Neuronal stem cell (in vitro differentiated cells): ENCODE measurements around the gene PAPPA.

Source experiments
- DNase-seq: peaks from one replicate; pipeline ENCODE4 v3.0.0-alpha.2; 2013; ENCODE audit warnings: low spot score
- H2AFZ ChIP-seq: one replicate; pipeline ENCODE4 v1.6.1; 2013; ENCODE audit warnings: mild to moderate bottlenecking, low read length, inconsistent platforms
- H2AK5ac ChIP-seq: 2 replicates; pipeline ENCODE4 v1.6.1; 2013; ENCODE audit warnings: low read depth, mild to moderate bottlenecking, inconsistent platforms, low read length, moderate library complexity, mixed read lengths
- H2BK120ac ChIP-seq: 2 replicates; pipeline ENCODE4 v1.6.1; 2013; ENCODE audit warnings: low read depth, mild to moderate bottlenecking, inconsistent platforms, low read length, moderate library complexity, mixed read lengths
- H2BK12ac ChIP-seq: one replicate; pipeline ENCODE4 v1.6.1; 2013; ENCODE audit warnings: low read length, inconsistent platforms
- H2BK15ac ChIP-seq: 2 replicates; pipeline ENCODE4 v1.6.1; 2013; ENCODE audit warnings: mild to moderate bottlenecking, low read length, inconsistent platforms, mixed read lengths
- H2BK5ac ChIP-seq: one replicate; pipeline ENCODE4 v1.6.1; 2013; ENCODE audit warnings: inconsistent platforms, mild to moderate bottlenecking, low read length, moderate library complexity
- H3K14ac ChIP-seq: one replicate; pipeline ENCODE4 v1.6.1; 2013; ENCODE audit warnings: low read length, inconsistent platforms
- H3K18ac ChIP-seq: 2 replicates; pipeline ENCODE4 v1.6.1; 2013; ENCODE audit warnings: low read length, inconsistent platforms
- H3K23ac ChIP-seq: 2 replicates; pipeline ENCODE4 v1.6.1; 2013; ENCODE audit warnings: low read depth, mild to moderate bottlenecking, mixed read lengths, low read length, inconsistent platforms; ENCODE audit not compliant: poor library complexity
- H3K27ac ChIP-seq: replicated peaks from 3 replicates; pipeline ENCODE4 v1.5.1; 2013; ENCODE audit warnings: low read length, inconsistent platforms
- H3K27me3 ChIP-seq, 3 experiments: 2 replicates each; pipeline ENCODE4 v1.6.1; 2013; ENCODE audit warnings: low read length in 3 of 3, mild to moderate bottlenecking in 2 of 3, inconsistent platforms in 1 of 3, low read depth in 1 of 3, mixed read lengths in 1 of 3, moderate library complexity in 1 of 3; ENCODE audit not compliant: control insufficient read depth in 3 of 3, insufficient read depth in 3 of 3
- H3K36me3 ChIP-seq, 2 donors: replicated peaks in 1 of 2; 2 replicates each; pipeline ENCODE4 v1.6.1; 2013; ENCODE audit warnings: low read length in 2 of 2; ENCODE audit not compliant: control insufficient read depth in 2 of 2, insufficient read depth in 2 of 2
- H3K4ac ChIP-seq: 2 replicates; pipeline ENCODE4 v1.6.1; 2013; ENCODE audit warnings: inconsistent platforms, mild to moderate bottlenecking, low read length, moderate library complexity
- H3K4me1 ChIP-seq, 2 donors: 1 replicate in 1 of 2; 2 replicates in 1 of 2; pipeline ENCODE4 v1.6.1; 2013; ENCODE audit warnings: low read length in 2 of 2, low read depth in 1 of 2; ENCODE audit not compliant: control insufficient read depth in 2 of 2, insufficient read depth in 1 of 2
- H3K4me2 ChIP-seq: one replicate; pipeline ENCODE4 v1.6.1; 2013; ENCODE audit warnings: mild to moderate bottlenecking, low read length, inconsistent platforms; ENCODE audit not compliant: insufficient read depth, poor library complexity, severe bottlenecking
- H3K4me3 ChIP-seq, 2 donors: 2 replicates each; pipeline ENCODE4 v1.5.1; 2013; ENCODE audit warnings: low read length in 2 of 2, mild to moderate bottlenecking in 2 of 2, inconsistent platforms in 1 of 2, moderate library complexity in 1 of 2
- H3K79me1 ChIP-seq: one replicate; pipeline ENCODE4 v1.6.1; 2013; ENCODE audit warnings: low read depth, mild to moderate bottlenecking, inconsistent platforms, low read length, moderate library complexity
- H3K9ac ChIP-seq: one replicate; pipeline ENCODE4 v1.6.1; 2013; ENCODE audit warnings: mild to moderate bottlenecking, low read depth, low read length, inconsistent platforms; ENCODE audit not compliant: poor library complexity
- H3K9me3 ChIP-seq, 2 donors: replicated peaks in 1 of 2; 2 replicates each; pipeline versions ENCODE3 to v1.6.1; 2013; ENCODE audit warnings: low read length in 2 of 2, mild to moderate bottlenecking in 2 of 2, inconsistent platforms in 1 of 2, low read depth in 1 of 2, mixed read lengths in 1 of 2, moderate library complexity in 1 of 2; ENCODE audit not compliant: control insufficient read depth in 2 of 2, insufficient read depth in 1 of 2
- H4K8ac ChIP-seq: one replicate; pipeline ENCODE4 v1.6.1; 2013; ENCODE audit warnings: low read depth, mild to moderate bottlenecking, inconsistent platforms, low read length, moderate library complexity
- H4K91ac ChIP-seq: one replicate; pipeline ENCODE4 v1.6.1; 2013; ENCODE audit warnings: low read length, low read depth, mild to moderate bottlenecking, inconsistent platforms; ENCODE audit not compliant: poor library complexity
- WGBS, 2 donors: extraction: QIAGEN DNeasy Blood & Tissue Kit; methylation state at CpG; one replicate each; pipeline ENCODE4 v1.1.7; 2013; ENCODE audit warnings: missing lambda C conversion rate in 2 of 2, mixed read lengths in 1 of 2; ENCODE audit not compliant: insufficient read length in 2 of 2, insufficient replicate concordance in 1 of 2; ENCODE audit errors: extremely low coverage in 2 of 2; 5-methylcytosine and 5-hydroxymethylcytosine counted together

Gene PAPPA

GRCh38 chr9:116182876-116183275 is 29.3 kb downstream of the PAPPA start:
- WGBS, 2 donors = no CpG with 5 or more reads among the region's 5 CpGs
- Histone ChIP-seq H3K9ac (no peak overlapping the region), H3K4me1 (peaks cover 0 to 7% of the 10 kb centered on the region in 2 donors), H3K4me3 (no peak overlapping the region), H3K18ac (no peak overlapping the region), H4K8ac (no peak overlapping the region), H4K91ac (no peak overlapping the region), H2AK5ac (no peak overlapping the region), H3K36me3 (peaks cover 0 to 12% of the 10 kb centered on the region in 2 donors), H3K27ac (no peak overlapping the region), H2BK5ac (no peak overlapping the region), H3K4me2 (no peak overlapping the region), H2BK15ac (no peak overlapping the region), H3K4ac (no peak overlapping the region), H2BK12ac (no peak overlapping the region), H3K27me3 (no peaks in the 10 kb centered on the region), H3K9me3 (peaks cover 1 to 8% of the 10 kb centered on the region in 2 donors), H3K14ac (no peak overlapping the region), H3K79me1 (no peaks in the 10 kb centered on the region), H2AFZ (no peak overlapping the region), H2BK120ac (no peak overlapping the region), H3K23ac (no peak overlapping the region)
- DNase-seq = no peak

GRCh38 chr9:116187570-116188170 is 34.1 kb downstream of the PAPPA start:
- no peak overlapping the region for H3K4me3 ChIP-seq
- H3K4me2 ChIP-seq = no peak overlapping the region
- no peak overlapping the region for H4K91ac ChIP-seq
- H2BK120ac ChIP-seq = no peak overlapping the region
- no peaks in the 10 kb centered on the region for H3K27me3 ChIP-seq
- H3K4ac ChIP-seq = no peak overlapping the region
- peak overlapping the region; percentile 1 for H3K9ac ChIP-seq
- H3K9me3 ChIP-seq = peaks cover 2 to 5% of the 10 kb centered on the region in 2 donors
- H3K23ac ChIP-seq = no peak overlapping the region
- H2AFZ ChIP-seq = no peak overlapping the region
- H2BK5ac ChIP-seq = no peak overlapping the region
- H2BK15ac ChIP-seq = peak overlapping the region; percentile 8
- peak overlapping the region; percentile 60 for H3K14ac ChIP-seq
- H3K4me1 ChIP-seq = peaks cover 2 to 3% of the 10 kb centered on the region in 2 donors
- H2AK5ac ChIP-seq = no peak overlapping the region
- H4K8ac ChIP-seq = no peak overlapping the region
- no peak overlapping the region for H3K27ac ChIP-seq
- H3K18ac ChIP-seq = peak overlapping the region; percentile 45
- H3K79me1 ChIP-seq = no peaks in the 10 kb centered on the region
- H3K36me3 ChIP-seq = peaks cover 0 to 55% of the 10 kb centered on the region in 2 donors
- H2BK12ac ChIP-seq = no peak overlapping the region
- no peak for DNase-seq
- no CpG with 5 or more reads among the region's 27 CpGs for WGBS, 2 donors

GRCh38 chr9:116189683-116190082 is 36.1 kb downstream of the PAPPA start:
- H3K79me1 ChIP-seq = no peaks in the 10 kb centered on the region
- H2BK15ac ChIP-seq = no peak overlapping the region
- H2AK5ac ChIP-seq = no peak overlapping the region
- no peak overlapping the region for H2BK12ac ChIP-seq
- no peak overlapping the region for H4K91ac ChIP-seq
- H3K4me3 ChIP-seq = no peak overlapping the region
- H2BK120ac ChIP-seq = no peak overlapping the region
- no peak overlapping the region for H3K18ac ChIP-seq
- WGBS, 2 donors = no CpG with 5 or more reads among the region's 5 CpGs
- H2BK5ac ChIP-seq = no peak overlapping the region
- H3K27ac ChIP-seq = no peak overlapping the region
- H3K23ac ChIP-seq = no peak overlapping the region
- H3K4me1 ChIP-seq = peaks cover 0 to 3% of the 10 kb centered on the region in 2 donors
- H3K14ac ChIP-seq = no peak overlapping the region
- H2AFZ ChIP-seq = no peak overlapping the region
- no peak overlapping the region for H3K9ac ChIP-seq
- H4K8ac ChIP-seq = no peak overlapping the region
- H3K36me3 ChIP-seq = peaks cover 0 to 58% of the 10 kb centered on the region in 2 donors
- H3K27me3 ChIP-seq = no peaks in the 10 kb centered on the region
- DNase-seq = no peak
- H3K4me2 ChIP-seq = no peak overlapping the region
- H3K9me3 ChIP-seq = peaks cover 2 to 3% of the 10 kb centered on the region in 2 donors
- H3K4ac ChIP-seq = no peak overlapping the region

GRCh38 chr9:116190637-116191396 is 37.2 kb downstream of the PAPPA start:
- H3K4me2 ChIP-seq = no peak overlapping the region
- H3K23ac ChIP-seq = no peak overlapping the region
- DNase-seq = no peak
- H2BK5ac ChIP-seq = no peak overlapping the region
- no peak overlapping the region for H3K9ac ChIP-seq
- no peaks in the 10 kb centered on the region for H3K79me1 ChIP-seq
- peaks cover 0 to 58% of the 10 kb centered on the region in 2 donors for H3K36me3 ChIP-seq
- H3K27ac ChIP-seq = no peak overlapping the region
- no peak overlapping the region for H4K8ac ChIP-seq
- no peak overlapping the region for H4K91ac ChIP-seq
- no peak overlapping the region for H2AFZ ChIP-seq
- no peak overlapping the region for H2BK15ac ChIP-seq
- H3K14ac ChIP-seq = no peak overlapping the region
- H2BK120ac ChIP-seq = no peak overlapping the region
- peaks cover 0 to 3% of the 10 kb centered on the region in 2 donors for H3K4me1 ChIP-seq
- no peak overlapping the region for H3K4me3 ChIP-seq
- no peaks in the 10 kb centered on the region for H3K27me3 ChIP-seq
- no peak overlapping the region for H2AK5ac ChIP-seq
- no peak overlapping the region for H2BK12ac ChIP-seq
- peaks cover 2 to 3% of the 10 kb centered on the region in 2 donors for H3K9me3 ChIP-seq
- H3K18ac ChIP-seq = no peak overlapping the region
- WGBS, 2 donors = no CpG with 5 or more reads among the region's 6 CpGs
- H3K4ac ChIP-seq = no peak overlapping the region
